T-cell (primary cell): ENCODE data around the gene OAT. TPM values are rescaled to one million over a fixed set of nuclear protein-coding genes. Genes with fewer than 3 reads are reported as not detected.
A peak's percentile ranks its signal among the peaks of the same experiment; 100 is the strongest.

Experiments used
- ATAC-seq, 4 experiments: fragments of 200-7000 bp in 3 of 4; fragments of 150-1000 bp in 1 of 4; cut with Tn5 transposase; replicated peaks in 1 of 4; 1 replicate in 3 of 4; 2 replicates in 1 of 4; pipeline ENCODE4 v1.10.0; 2021; ENCODE audit warnings: moderate library complexity in 3 of 4, mild to moderate bottlenecking in 2 of 4, moderate number of reproducible peaks in 1 of 4
- CTCF ChIA-PET, 2 donors: fragments of 300-600 bp; sonication (Branson Sonifier 250); formaldehyde crosslinking; loops; one replicate each; lab custom pipeline; 2022; ENCODE audit warnings: antibody characterized with exemption in 2 of 2; lab: Charles Lee
- POLR2A ChIA-PET, 2 donors: fragments of 300-600 bp; sonication (Branson Sonifier 250); formaldehyde crosslinking; loops; one replicate each; lab custom pipeline; 2022; ENCODE audit warnings: antibody characterized with exemption in 2 of 2; lab: Charles Lee
- DNase-seq, 35 experiments: peaks; one replicate each; pipeline versions ENCODE4 v3.0.0 to v3.0.0-alpha.2; 2013 to 2023
- H3K27ac ChIP-seq: one replicate; pipeline ENCODE4 v1.5.1; 2013; ENCODE audit warnings: low read length
- H3K27me3 ChIP-seq, 2 experiments: replicated peaks in 1 of 2; 1 replicate in 1 of 2; 2 replicates in 1 of 2; pipeline versions ENCODE4 v1.6.1 to v1.7.0; 2013; ENCODE audit warnings: low read length in 1 of 2, mixed read lengths in 1 of 2; ENCODE audit not compliant: control insufficient read depth in 2 of 2, insufficient read depth in 2 of 2; ENCODE audit errors: extremely low read depth in 1 of 2
- H3K36me3 ChIP-seq, 2 donors: 1 replicate in 1 of 2; 2 replicates in 1 of 2; pipeline versions ENCODE4 v1.6.1 to v1.7.0; 2013; ENCODE audit warnings: low read length in 1 of 2; ENCODE audit not compliant: control insufficient read depth in 2 of 2, insufficient read depth in 1 of 2; ENCODE audit errors: extremely low read depth in 1 of 2
- H3K4me1 ChIP-seq, 2 experiments: 1 replicate in 1 of 2; 2 replicates in 1 of 2; pipeline versions ENCODE4 v1.6.1 to v1.7.0; 2013; ENCODE audit warnings: low read length in 2 of 2, mixed read lengths in 1 of 2; ENCODE audit not compliant: insufficient read depth in 2 of 2, control insufficient read depth in 1 of 2; ENCODE audit errors: extremely low read depth in 1 of 2
- H3K4me3 ChIP-seq, 2 donors: 1 replicate in 1 of 2; 2 replicates in 1 of 2; pipeline versions ENCODE4 v1.5.1 to v1.7.0; 2013; ENCODE audit warnings: mild to moderate bottlenecking in 2 of 2, low read length in 1 of 2, moderate library complexity in 1 of 2; ENCODE audit not compliant: control insufficient read depth in 1 of 2; ENCODE audit errors: extremely low read depth in 1 of 2
- H3K9me3 ChIP-seq: 2 replicates; pipeline ENCODE4 v1.7.0; 2013
- H3K27ac Mint-ChIP-seq, 2 donors: one replicate each; pipeline ENCODE4 v1.8.0; 2020 to 2021; ENCODE audit warnings: mild to moderate bottlenecking in 2 of 2, mixed read lengths in 2 of 2
- H3K27me3 Mint-ChIP-seq, 2 donors: one replicate each; pipeline ENCODE4 v1.8.0; 2021 to 2022; ENCODE audit warnings: mixed read lengths in 2 of 2
- H3K36me3 Mint-ChIP-seq: one replicate; pipeline ENCODE4 v1.8.0; 2021; ENCODE audit warnings: mixed read lengths
- H3K4me1 Mint-ChIP-seq, 3 donors: one replicate each; pipeline ENCODE4 v1.8.0; 2020 to 2022; ENCODE audit warnings: mixed read lengths in 3 of 3, mild to moderate bottlenecking in 1 of 3
- H3K4me3 Mint-ChIP-seq, 3 donors: one replicate each; pipeline ENCODE4 v1.8.0; 2020 to 2022; ENCODE audit warnings: mild to moderate bottlenecking in 3 of 3, mixed read lengths in 3 of 3, moderate library complexity in 3 of 3
- H3K9me3 Mint-ChIP-seq, 3 donors: one replicate each; pipeline ENCODE4 v1.8.0; 2020 to 2022; ENCODE audit warnings: mixed read lengths in 3 of 3
- WGBS: methylation state at CpG from one replicate; pipeline ENCODE4 v1.1.5; 2013; ENCODE audit warnings: missing lambda C conversion rate; ENCODE audit not compliant: insufficient coverage; 5-methylcytosine and 5-hydroxymethylcytosine counted together
- total RNA-seq, 35 experiments: library from RNA in 6 of 35; stranded (reverse) in 6 of 35; fragments of 120-200 nt in 1 of 35; gene quantifications; one replicate each; pipeline versions ENCODE4 v1.2.1 to v1.2.4 and lab custom pipeline; 2013 to 2026

OAT gene
- total RNA-seq, 5 donors from 2014 or later (not counting 1 experiment from before 2014, with no cell fraction given) = 23.2 to 42.5 (median 38.1) TPM

- CTCF ChIA-PET = no interaction called here
- DNase-seq = no peak
- WGBS = no CpG with 5 or more reads among the region's 2 CpGs
- Histone ChIP-seq H3K27ac (no peak overlapping the region), H3K4me3 (no peak overlapping the region), H3K9me3 (no peaks in the 10 kb centered on the region), H3K4me1 (peaks cover 0 to 10% of the 10 kb centered on the region in 2 experiments), H3K36me3 (peaks cover 7 to 36% of the 10 kb centered on the region in 2 donors), H3K27me3 (no peaks in the 10 kb centered on the region)
- peaks cover 11 to 19% (median 15%) of the 10 kb centered on the region in 3 donors for H3K4me1 Mint-ChIP-seq
- H3K27ac Mint-ChIP-seq = no peak overlapping the region
- H3K4me3 Mint-ChIP-seq = no peak overlapping the region
- H3K9me3 Mint-ChIP-seq = no peaks in the 10 kb centered on the region
- H3K27me3 Mint-ChIP-seq = no peaks in the 10 kb centered on the region
- ATAC-seq = no peak
- POLR2A ChIA-PET = interaction anchor here (0.5 to 1.0 kb wide), 2 partner anchors 11 to 395 kb away, joined by 3 read pairs; no protein-coding TSS in a partner anchor
- peaks cover 51% of the 10 kb centered on the region for H3K36me3 Mint-ChIP-seq
Observed at GRCh38 chr10:124407456-124407855, 11.3 kb downstream of the OAT start.

GRCh38 chr10:124403548-124403947, 15.2 kb downstream of the OAT start:
- 78% methylated on average over 6 of the region's 8 CpGs for WGBS
- Mint-ChIP-seq H3K27me3 (no peaks in the 10 kb centered on the region), H3K36me3 (peaks cover 46% of the 10 kb centered on the region)

GRCh38 chr10:124402273-124402672, 16.4 kb downstream of the OAT start:
- no peak overlapping the region for H3K27ac Mint-ChIP-seq
- Histone ChIP-seq H3K27ac (no peak overlapping the region), H3K4me3 (no peak overlapping the region), H3K27me3 (no peaks in the 10 kb centered on the region), H3K9me3 (no peaks in the 10 kb centered on the region), H3K4me1 (peaks cover 0 to 10% of the 10 kb centered on the region in 2 experiments), H3K36me3 (peaks cover 3 to 53% of the 10 kb centered on the region in 2 donors)
- 100% methylated on average over 2 of the region's 2 CpGs for WGBS
- ATAC-seq (no peak), DNase-seq (no peak)
- ChIA-PET CTCF (interaction anchor here in 1 of 2 donors (0.6 kb wide), 1 partner anchor 25 kb away, joined by 5 read pairs; no protein-coding TSS in a partner anchor), POLR2A (no interaction called here)
- peaks cover 45% of the 10 kb centered on the region for H3K36me3 Mint-ChIP-seq
- no peaks in the 10 kb centered on the region for H3K9me3 Mint-ChIP-seq
- no peak overlapping the region for H3K4me3 Mint-ChIP-seq
- peaks cover 10 to 12% (median 11%) of the 10 kb centered on the region in 3 donors for H3K4me1 Mint-ChIP-seq
- H3K27me3 Mint-ChIP-seq = no peaks in the 10 kb centered on the region

More at GRCh38 chr10:124403548-124403947, 15.2 kb downstream of the OAT start:
- Mint-ChIP-seq H3K27ac (peak overlapping the region; percentile 70 to 86), H3K4me3 (no peak overlapping the region), H3K4me1 (peaks cover 10 to 12% (median 11%) of the 10 kb centered on the region in 3 donors), H3K9me3 (no peaks in the 10 kb centered on the region)
- Histone ChIP-seq H3K27me3 (no peaks in the 10 kb centered on the region), H3K4me3 (no peak overlapping the region), H3K9me3 (no peaks in the 10 kb centered on the region), H3K4me1 (peaks cover 0 to 10% of the 10 kb centered on the region in 2 experiments), H3K36me3 (peaks cover 7 to 53% of the 10 kb centered on the region in 2 donors), H3K27ac (peak overlapping the region; percentile 30)
- ATAC-seq (peak; percentile 95 to 99 (median 98)), DNase-seq (peak in 18 of 35 experiments; percentile 5 to 82 (median 16))
- ChIA-PET POLR2A (interaction anchor here in 1 of 2 donors (1.4 kb wide), 1 partner anchor 15 kb away, joined by 6 read pairs; the partner anchor contains the start of gene OAT), CTCF (interaction anchor here (0.5 to 1.8 kb wide), 17 partner anchors 9 to 453 kb away, joined by 3 to 18 read pairs (median 4); partner anchors contain the start of genes LHPP (in 1 of the 2) and OAT (in 1 of the 2))

- H3K27me3 ChIP-seq = no peaks in the 10 kb centered on the region
- Mint-ChIP-seq H3K36me3 (peaks cover 39% of the 10 kb centered on the region), H3K27ac (no peak overlapping the region), H3K9me3 (no peaks in the 10 kb centered on the region), H3K27me3 (no peaks in the 10 kb centered on the region), H3K4me1 (peaks cover 10 to 12% (median 11%) of the 10 kb centered on the region in 3 donors), H3K4me3 (no peak overlapping the region)
- POLR2A ChIA-PET = no interaction called here
- CTCF ChIA-PET = interaction anchor here in 1 of 2 donors (0.6 kb wide), 1 partner anchor 110 kb away, joined by 6 read pairs; no protein-coding TSS in a partner anchor
- WGBS = 93% methylated on average over 3 of the region's 5 CpGs
- H3K27ac ChIP-seq = no peak overlapping the region
- H3K4me3 ChIP-seq = no peak overlapping the region
- H3K36me3 ChIP-seq = peaks cover 3 to 51% of the 10 kb centered on the region in 2 donors
- no peaks in the 10 kb centered on the region for H3K9me3 ChIP-seq
- H3K4me1 ChIP-seq = peaks cover 0 to 10% of the 10 kb centered on the region in 2 experiments
- ATAC-seq (no peak), DNase-seq (no peak)
Observed at GRCh38 chr10:124401633-124402032, 17.1 kb downstream of the OAT start.

GRCh38 chr10:124394583-124394982, 24.1 kb downstream of the OAT start:
- Mint-ChIP-seq H3K9me3 (no peaks in the 10 kb centered on the region), H3K27ac (no peak overlapping the region), H3K4me1 (peaks cover 0 to 3% (median 0%) of the 10 kb centered on the region in 3 donors), H3K4me3 (no peak overlapping the region), H3K36me3 (peaks cover 5% of the 10 kb centered on the region), H3K27me3 (no peaks in the 10 kb centered on the region)
- Histone ChIP-seq H3K4me1 (peaks cover 0 to under 1% of the 10 kb centered on the region in 2 experiments), H3K4me3 (no peak overlapping the region), H3K36me3 (peaks cover 0 to 10% of the 10 kb centered on the region in 2 donors), H3K9me3 (no peaks in the 10 kb centered on the region), H3K27ac (no peak overlapping the region), H3K27me3 (no peaks in the 10 kb centered on the region)
- DNase-seq (no peak), ATAC-seq (no peak)
- ChIA-PET CTCF (interaction anchor here in 1 of 2 donors (0.6 kb wide), 1 partner anchor 363 kb away, joined by 3 read pairs; no protein-coding TSS in a partner anchor), POLR2A (interaction anchor here in 1 of 2 donors (0.6 kb wide), 1 partner anchor 36 kb away, joined by 3 read pairs; no protein-coding TSS in a partner anchor)
- WGBS = no CpG with 5 or more reads among the region's 1 CpG

GRCh38 chr10:124392626-124393342, 25.9 kb downstream of the OAT start:
- H3K27me3 ChIP-seq = no peaks in the 10 kb centered on the region
- peaks cover 0 to 12% of the 10 kb centered on the region in 2 experiments for H3K4me1 ChIP-seq
- ChIA-PET CTCF (interaction anchor here in 1 of 2 donors (1.6 kb wide), 1 partner anchor 398 kb away, joined by 6 read pairs; no protein-coding TSS in a partner anchor), POLR2A (no interaction called here)
- whole genome bisulfite sequencing = 98% methylated on average over 7 of the region's 11 CpGs
- H3K4me3 Mint-ChIP-seq = no peak overlapping the region
- no peak for ATAC-seq
- H3K27ac ChIP-seq = no peak overlapping the region
- peaks cover 0 to 5% (median 3%) of the 10 kb centered on the region in 3 donors for H3K4me1 Mint-ChIP-seq
- H3K4me3 ChIP-seq = no peak overlapping the region
- peaks cover 0 to 6% of the 10 kb centered on the region in 2 donors for H3K36me3 ChIP-seq
- H3K9me3 Mint-ChIP-seq = no peaks in the 10 kb centered on the region
- H3K27me3 Mint-ChIP-seq = no peaks in the 10 kb centered on the region
- no peaks in the 10 kb centered on the region for H3K9me3 ChIP-seq
- peak overlapping the region in 1 of 2 donors; percentile 28 for H3K27ac Mint-ChIP-seq
- no peak for DNase-seq
- H3K36me3 Mint-ChIP-seq = peaks cover 4% of the 10 kb centered on the region
